NCI-H187 treated with DMSO at 0.1 percent for 48 hours (cell line): Measurements from ENCODE around the gene CCR5.
"Not testable (repeated sequence)": the region's sequence is repeated elsewhere in the genome, so short reads cannot be mapped to it uniquely, and the experiment has no call there.

ENCODE experiments used
- DNase-seq: peaks from one replicate; lab custom pipeline; 2025; lab: John Stamatoyannopoulos, UW

The CCR5 gene

GRCh38 chr3:46370839-46371518, at the start of gene CCR5:
Gene CCR5 (plus strand): TSS chr3:46370946. CDS start chr3:46372903, 1,957 bp downstream.
- DNase-seq = no peak

- no peak for DNase-seq
Observed at GRCh38 chr3:46321461-46322104, 49.2 kb upstream of the CCR5 start.

- no peak for DNase-seq
Observed at GRCh38 chr3:46324036-46324435, 46.7 kb upstream of the CCR5 start.

- DNase-seq = no peak
Observed at GRCh38 chr3:46325645-46326300, 45.0 kb upstream of the CCR5 start.

- not testable (repeated sequence) for DNase-seq
Observed at GRCh38 chr3:46330676-46331075, 40.1 kb upstream of the CCR5 start.

- DNase-seq = no peak
Observed at GRCh38 chr3:46334741-46335478, 35.8 kb upstream of the CCR5 start.

GRCh38 chr3:46335541-46335940, 35.2 kb upstream of the CCR5 start:
- no peak for DNase-seq

GRCh38 chr3:46337911-46338310, 32.8 kb upstream of the CCR5 start:
- DNase-seq = no peak

- no peak for DNase-seq
Observed at GRCh38 chr3:46338840-46339239, 31.9 kb upstream of the CCR5 start.

- DNase-seq = no peak
Observed at GRCh38 chr3:46344476-46344875, 26.3 kb upstream of the CCR5 start.

- no peak for DNase-seq
Observed at GRCh38 chr3:46348823-46349482, 21.8 kb upstream of the CCR5 start.

GRCh38 chr3:46349484-46350261, 21.1 kb upstream of the CCR5 start:
- DNase-seq = no peak

- no peak for DNase-seq
Observed at GRCh38 chr3:46350262-46350565, 20.5 kb upstream of the CCR5 start.

- DNase-seq = no peak
Observed at GRCh38 chr3:46351646-46352045, 19.1 kb upstream of the CCR5 start.

GRCh38 chr3:46353090-46353489, 17.7 kb upstream of the CCR5 start:
- no peak for DNase-seq

- no peak for DNase-seq
Observed at GRCh38 chr3:46353647-46354410, 16.9 kb upstream of the CCR5 start, which contains the start of gene CCR2. Gene CCR2 (plus strand): TSS chr3:46354111. CDS start chr3:46357528, 3,417 bp downstream.

GRCh38 chr3:46354478-46354877, 16.3 kb upstream of the CCR5 start:
- DNase-seq = no peak

- DNase-seq = no peak
Observed at GRCh38 chr3:46354984-46355383, 15.8 kb upstream of the CCR5 start.

GRCh38 chr3:46356276-46356675, 14.5 kb upstream of the CCR5 start:
- DNase-seq = no peak

GRCh38 chr3:46356909-46357308, 13.8 kb upstream of the CCR5 start:
- no peak for DNase-seq

- no peak for DNase-seq
Observed at GRCh38 chr3:46358466-46358865, 12.3 kb upstream of the CCR5 start.
